ENCODE data around the gene FREM1. TPM values are rescaled to one million over a fixed set of nuclear protein-coding genes. Genes with fewer than 3 reads are reported as not detected.

Gene FREM1
- total and polyA plus RNA-seq, 2 of the 13 experiments (the other 11 are each of a cell fraction or from before 2014, with no cell fraction given): 64.3 to 202 TPM

DNA sequence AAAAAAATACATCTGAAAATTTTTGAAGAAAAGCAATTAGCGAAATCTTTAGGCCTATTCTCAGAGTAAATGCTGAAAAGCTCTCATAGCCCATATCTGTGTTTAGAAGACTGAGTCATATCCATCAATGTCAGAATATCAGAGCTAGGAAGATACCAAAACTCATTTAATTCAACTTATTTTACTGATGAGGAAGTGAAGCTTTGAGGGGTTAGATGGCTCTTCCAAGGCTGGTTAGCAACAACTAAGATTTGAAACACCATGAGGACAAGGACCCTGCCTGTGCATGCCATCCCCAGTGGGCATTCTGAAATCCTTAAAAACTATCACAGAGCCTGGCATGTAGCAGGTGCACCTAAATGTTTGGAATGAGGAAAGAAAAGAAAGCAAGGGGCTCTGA lies 2.5 kb downstream of the FREM1 start:
- ChIA-PET POLR2A (no interaction called here), CTCF (ENCODE audit: low intra/inter-chr PET ratio, low total read pairs) (no interaction called here)
- H3K79me2 ChIP-seq (ENCODE audit: insufficient read depth, low read length): peaks cover 46% of the 10 kb centered on the region
- intact Hi-C loops (cut with micrococcal nuclease; ENCODE audit: unreplicated experiment): loop anchor here (2.0 kb wide), 1 partner anchor 53 kb away; no protein-coding TSS in a partner anchor
- WGBS (ENCODE audit: low lambda C conversion rate): 50% methylated on average over 1 of the region's 1 CpG
- TF ChIP-seq FOXA3 (CRISPR knock-in tag; IDR thresholded peaks at IDR 0.05) (no peak), NFE2L1 (CRISPR knock-in tag; IDR thresholded peaks at IDR 0.05; ENCODE audit: borderline replicate concordance) (no peak), KDM5A (IDR thresholded peaks at IDR 0.05; ENCODE audit: borderline replicate concordance, low read length) (no peak), MTF1 (CRISPR knock-in tag; IDR thresholded peaks at IDR 0.05) (no peak), ZNF773 (CRISPR knock-in tag; IDR thresholded peaks at IDR 0.05; ENCODE audit: borderline replicate concordance) (no peak), ZFAT (CRISPR knock-in tag; conservative IDR thresholded peaks at IDR 0.05) (no peak), RFX1 (IDR thresholded peaks at IDR 0.05) (no peak), FIP1L1 (IDR thresholded peaks at IDR 0.05; ENCODE audit: borderline replicate concordance, insufficient read depth, low read depth, low read length) (no peak), MLLT10 (CRISPR knock-in tag; IDR thresholded peaks at IDR 0.05) (no peak), ZNF839 (CRISPR knock-in tag; IDR thresholded peaks at IDR 0.05; ENCODE audit: borderline replicate concordance) (no peak), MED13 (CRISPR knock-in tag; IDR thresholded peaks at IDR 0.05) (no peak)
- TF ChIP-seq, protein P1, sequence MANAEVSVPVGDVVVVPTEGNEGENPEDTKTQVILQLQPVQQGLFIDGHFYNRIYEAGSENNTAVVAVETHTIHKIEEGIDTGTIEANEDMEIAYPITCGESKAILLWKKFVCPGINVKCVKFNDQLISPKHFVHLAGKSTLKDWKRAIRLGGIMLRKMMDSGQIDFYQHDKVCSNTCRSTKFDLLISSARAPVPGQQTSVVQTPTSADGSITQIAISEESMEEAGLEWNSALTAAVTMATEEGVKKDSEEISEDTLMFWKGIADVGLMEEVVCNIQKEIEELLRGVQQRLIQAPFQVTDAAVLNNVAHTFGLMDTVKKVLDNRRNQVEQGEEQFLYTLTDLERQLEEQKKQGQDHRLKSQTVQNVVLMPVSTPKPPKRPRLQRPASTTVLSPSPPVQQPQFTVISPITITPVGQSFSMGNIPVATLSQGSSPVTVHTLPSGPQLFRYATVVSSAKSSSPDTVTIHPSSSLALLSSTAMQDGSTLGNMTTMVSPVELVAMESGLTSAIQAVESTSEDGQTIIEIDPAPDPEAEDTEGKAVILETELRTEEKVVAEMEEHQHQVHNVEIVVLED (CRISPR knock-in tag; IDR thresholded peaks at IDR 0.05; ENCODE audit: borderline replicate concordance): no peak
- TF ChIP-seq, protein P2, sequence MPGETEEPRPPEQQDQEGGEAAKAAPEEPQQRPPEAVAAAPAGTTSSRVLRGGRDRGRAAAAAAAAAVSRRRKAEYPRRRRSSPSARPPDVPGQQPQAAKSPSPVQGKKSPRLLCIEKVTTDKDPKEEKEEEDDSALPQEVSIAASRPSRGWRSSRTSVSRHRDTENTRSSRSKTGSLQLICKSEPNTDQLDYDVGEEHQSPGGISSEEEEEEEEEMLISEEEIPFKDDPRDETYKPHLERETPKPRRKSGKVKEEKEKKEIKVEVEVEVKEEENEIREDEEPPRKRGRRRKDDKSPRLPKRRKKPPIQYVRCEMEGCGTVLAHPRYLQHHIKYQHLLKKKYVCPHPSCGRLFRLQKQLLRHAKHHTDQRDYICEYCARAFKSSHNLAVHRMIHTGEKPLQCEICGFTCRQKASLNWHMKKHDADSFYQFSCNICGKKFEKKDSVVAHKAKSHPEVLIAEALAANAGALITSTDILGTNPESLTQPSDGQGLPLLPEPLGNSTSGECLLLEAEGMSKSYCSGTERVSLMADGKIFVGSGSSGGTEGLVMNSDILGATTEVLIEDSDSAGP (CRISPR knock-in tag; IDR thresholded peaks at IDR 0.05; ENCODE audit: borderline replicate concordance): no peak
- TF ChIP-seq, protein P3, sequence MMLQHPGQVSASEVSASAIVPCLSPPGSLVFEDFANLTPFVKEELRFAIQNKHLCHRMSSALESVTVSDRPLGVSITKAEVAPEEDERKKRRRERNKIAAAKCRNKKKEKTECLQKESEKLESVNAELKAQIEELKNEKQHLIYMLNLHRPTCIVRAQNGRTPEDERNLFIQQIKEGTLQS (CRISPR knock-in tag; IDR thresholded peaks at IDR 0.05): no peak
- ATAC-seq (no peak), FAIRE-seq (no peak), DNase-seq (ENCODE audit: low spot score) (no peak)
- peak overlapping the region; percentile 61 for H3K27ac ChIP-seq (ENCODE audit: extremely low read length, insufficient read depth, low read length)
- H3K4me1 ChIP-seq (ENCODE audit: insufficient read depth, low read length): peaks cover 79% of the 10 kb centered on the region
- in situ Hi-C loops (cut with HindIII; ENCODE audit: extremely low pct_ligation_motif_present, low pct_unique_long_range_greater_than_20kb): no loop called here
- H3K4me2 ChIP-seq (ENCODE audit: low read depth, low read length): peak overlapping the region; percentile 85
- peak overlapping the region in 2 of 3 experiments; percentile 63 to 66; a peak in 3 of 6 replicates for H3K4me3 ChIP-seq (replicated peaks in 1 of 3; ENCODE audit: insufficient read depth in 1 of 3, low read depth in 2 of 3, low read length in 3 of 3)
- H3K27me3 ChIP-seq (ENCODE audit: control insufficient read depth in 1 of 2, insufficient read depth in 2 of 2, low read length in 2 of 2): no peaks in the 10 kb centered on the region; a peak in 3 of 5 replicates
- no peak overlapping the region; the same call in 1 of the 2 replicates for H3K9ac ChIP-seq (ENCODE audit: insufficient read depth, low read depth, low read length)
- no peaks in the 10 kb centered on the region for H3K36me3 ChIP-seq (replicated peaks in 1 of 2; ENCODE audit: control insufficient read depth in 1 of 2, insufficient read depth in 2 of 2, low read length in 2 of 2)
- H3K9me3 ChIP-seq (ENCODE audit: low read length): no peaks in the 10 kb centered on the region
- BruUV-seq (replicated peaks): no TSS peak
- H2AFZ ChIP-seq (ENCODE audit: low read length): no peak overlapping the region
- no peaks in the 10 kb centered on the region for H4K20me1 ChIP-seq (ENCODE audit: insufficient read depth, low read length)
